Upper lobe of left lung (tissue), 6 donors: ENCODE measurements around the gene HPD. TPM values are rescaled to one million over a fixed set of nuclear protein-coding genes. Genes with fewer than 3 reads are reported as not detected.

Source experiments
- ATAC-seq, 2 donors: fragments of 200-7000 bp; cut with Tn5 transposase; one replicate each; pipeline ENCODE4 v1.9.1; 2022; ENCODE audit warnings: mild to moderate bottlenecking in 2 of 2, moderate library complexity in 2 of 2; ENCODE audit not compliant: low FRiP score in 2 of 2
- DNase-seq, 2 donors: peaks; one replicate each; pipeline ENCODE4 v3.0.0-alpha.2; 2019 to 2020
- H3K27ac ChIP-seq, 4 donors: fragments of 200-600 bp; sonication (generic); one replicate each; pipeline ENCODE4 v1.5.1; 2016 to 2019
- H3K27me3 ChIP-seq, 4 donors: fragments of 200-600 bp; sonication (generic); one replicate each; pipeline ENCODE4 v1.5.1; 2017 to 2019
- H3K36me3 ChIP-seq, 4 donors: fragments of 200-600 bp; sonication (generic); one replicate each; pipeline ENCODE4 v1.5.1; 2016 to 2019
- H3K4me1 ChIP-seq, 4 donors: fragments of 200-600 bp; sonication (generic); one replicate each; pipeline ENCODE4 v1.5.1; 2018 to 2019
- H3K4me3 ChIP-seq, 4 donors: fragments of 200-600 bp; sonication (generic); one replicate each; pipeline ENCODE4 v1.5.1; 2017 to 2019; ENCODE audit warnings: mild to moderate bottlenecking in 2 of 4, moderate library complexity in 1 of 4
- H3K9me3 ChIP-seq, 4 donors: fragments of 200-600 bp; sonication (generic); one replicate each; pipeline ENCODE4 v1.5.1; 2018 to 2019
- CTCF ChIP-seq, 6 experiments: fragments of 450-650 bp in 4 of 6; fragments of 200-600 bp in 2 of 6; sonication (generic) in 2 of 6; IDR thresholded peaks; one replicate each; pipeline ENCODE4 v1.5.1; 2016 to 2019; ENCODE audit warnings: antibody characterized with exemption in 6 of 6
- EP300 ChIP-seq, 4 donors: sonication (generic); formaldehyde crosslinking; IDR thresholded peaks; one replicate each; pipeline ENCODE4 v1.5.1; 2017; ENCODE audit warnings: antibody characterized with exemption in 4 of 4, control low read depth in 2 of 4
- POLR2A ChIP-seq, 4 donors: fragments of 450-650 bp; IDR thresholded peaks; one replicate each; pipeline ENCODE4 v1.5.1; 2016 to 2017; ENCODE audit warnings: antibody characterized with exemption in 4 of 4, mild to moderate bottlenecking in 2 of 4
- POLR2AphosphoS5 ChIP-seq, 2 donors: sonication (generic); formaldehyde crosslinking; IDR thresholded peaks; one replicate each; pipeline ENCODE4 v1.5.1; 2017; ENCODE audit warnings: antibody characterized with exemption in 2 of 2
- WGBS, 2 donors: methylation state at CpG; one replicate each; pipeline ENCODE4 v1.1.5; 2017 to 2018; 5-methylcytosine and 5-hydroxymethylcytosine counted together
- total RNA-seq, 6 donors: library from RNA; depleted of rRNA in 4 of 6; stranded (reverse); fragments of >200 nt in 4 of 6; gene quantifications; one replicate each; pipeline versions ENCODE4 v1.1.0 to v1.2.1, GENCODE V29; 2016 to 2021
- donor health status: DM: no; HTN: no; CAD: no; lungs with moderate emphysema.
- donor health status: DM: no; HTN: yes; CAD: no; lungs with severe emphysema.

Gene HPD
- total RNA-seq, 6 donors from 2014 or later, result 1.1 to 7.3 (median 1.7) TPM; not detected in 1

GRCh38 chr12:121810234-121810817 is 48.3 kb downstream of the HPD start:
- H3K4me3 ChIP-seq, result peak overlapping the region in 1 of 4 donors; percentile 67
- WGBS, 2 donors, result 67 to 84% methylated on average over 1 to 27 of the region's 33 CpGs

GRCh38 chr12:121809712-121810116 is 48.9 kb downstream of the HPD start:
- no peak for TF ChIP-seq POLR2AphosphoS5 (IDR thresholded peaks at IDR 0.05)
- TF ChIP-seq CTCF (IDR thresholded peaks at IDR 0.05), result no peak
- TF ChIP-seq EP300 (IDR thresholded peaks at IDR 0.05), result no peak
- no peak for TF ChIP-seq POLR2A (IDR thresholded peaks at IDR 0.05)
- Histone ChIP-seq H3K9me3 (no peaks in the 10 kb centered on the region), H3K4me1 (peaks cover 60 to 75% (median 60%) of the 10 kb centered on the region in 4 donors), H3K27ac (no peak overlapping the region), H3K27me3 (no peaks in the 10 kb centered on the region), H3K4me3 (no peak overlapping the region), H3K36me3 (peaks cover 12 to 50% (median 44%) of the 10 kb centered on the region in 4 donors)
- WGBS, 2 donors, result 89 to 92% methylated on average over 9 to 27 of the region's 27 CpGs
- ATAC-seq (no peak), DNase-seq (peak in 1 of 2 donors; percentile 78)

More at GRCh38 chr12:121810234-121810817, 48.3 kb downstream of the HPD start:
- H3K9me3 ChIP-seq, result no peaks in the 10 kb centered on the region
- DNase-seq (peak in 1 of 2 donors; percentile 85), ATAC-seq (no peak)
- H3K4me1 ChIP-seq, result peaks cover 58 to 72% (median 60%) of the 10 kb centered on the region in 4 donors
- H3K27me3 ChIP-seq, result no peaks in the 10 kb centered on the region
- TF ChIP-seq POLR2A (IDR thresholded peaks at IDR 0.05) (no peak), EP300 (IDR thresholded peaks at IDR 0.05) (no peak), POLR2AphosphoS5 (IDR thresholded peaks at IDR 0.05) (no peak), CTCF (IDR thresholded peaks at IDR 0.05) (no peak)
- peak overlapping the region in 2 of 4 donors; percentile 19 to 83 for H3K27ac ChIP-seq
- H3K36me3 ChIP-seq, result peaks cover 18 to 57% (median 50%) of the 10 kb centered on the region in 4 donors

GRCh38 chr12:121808623-121809022 is 50.0 kb downstream of the HPD start:
- H3K36me3 ChIP-seq, result peaks cover 9 to 46% (median 37%) of the 10 kb centered on the region in 4 donors
- ATAC-seq (no peak), DNase-seq (no peak)
- TF ChIP-seq POLR2A (IDR thresholded peaks at IDR 0.05) (no peak), EP300 (IDR thresholded peaks at IDR 0.05) (no peak), POLR2AphosphoS5 (IDR thresholded peaks at IDR 0.05) (no peak), CTCF (IDR thresholded peaks at IDR 0.05) (no peak)
- WGBS, 2 donors, result 95 to 97% methylated on average over 8 of the region's 8 CpGs
- H3K9me3 ChIP-seq, result no peaks in the 10 kb centered on the region
- no peak overlapping the region for H3K27ac ChIP-seq
- H3K4me3 ChIP-seq, result no peak overlapping the region
- H3K27me3 ChIP-seq, result no peaks in the 10 kb centered on the region
- H3K4me1 ChIP-seq, result peaks cover 56 to 71% (median 57%) of the 10 kb centered on the region in 4 donors

GRCh38 chr12:121807642-121808347 is 50.9 kb downstream of the HPD start:
- no peak overlapping the region for H3K4me3 ChIP-seq
- H3K9me3 ChIP-seq, result no peaks in the 10 kb centered on the region
- TF ChIP-seq EP300 (IDR thresholded peaks at IDR 0.05) (no peak), POLR2A (IDR thresholded peaks at IDR 0.05) (no peak), CTCF (IDR thresholded peaks at IDR 0.05) (no peak), POLR2AphosphoS5 (IDR thresholded peaks at IDR 0.05) (no peak)
- DNase-seq (no peak), ATAC-seq (no peak)
- H3K4me1 ChIP-seq, result peaks cover 48 to 63% (median 49%) of the 10 kb centered on the region in 4 donors
- peak overlapping the region in 1 of 4 donors; percentile 0 for H3K27ac ChIP-seq
- 83 to 100% methylated on average over 10 to 14 of the region's 14 CpGs for WGBS, 2 donors
- H3K36me3 ChIP-seq, result peaks cover 9 to 46% (median 37%) of the 10 kb centered on the region in 4 donors
- no peaks in the 10 kb centered on the region for H3K27me3 ChIP-seq
